Measurements from ENCODE around the gene AIG1.
"Not testable (repeated sequence)": the region's sequence is repeated elsewhere in the genome, so short reads cannot be mapped to it uniquely, and the experiment has no call there.

The AIG1 gene

GRCh38 chr6:143336446-143337152 is 275.9 kb downstream of the AIG1 start:
- no peak for DNase-seq

- peak; percentile 60 to 73 for DNase-seq
These were observed 276.7 kb downstream of the AIG1 start for GRCh38 chr6:143337201-143337949.

GRCh38 chr6:143339223-143339622 is 278.5 kb downstream of the AIG1 start:
- no peak for DNase-seq

GRCh38 chr6:143345477-143345876 is 284.8 kb downstream of the AIG1 start:
- DNase-seq = not testable (repeated sequence)

GRCh38 chr6:143346004-143346403 is 285.3 kb downstream of the AIG1 start:
- DNase-seq = no peak

GRCh38 chr6:143348531-143348930 is 287.8 kb downstream of the AIG1 start:
- DNase-seq = no peak

GRCh38 chr6:143349530-143349929 is 288.8 kb downstream of the AIG1 start:
- DNase-seq = no peak

GRCh38 chr6:143356101-143356880 is 295.6 kb downstream of the AIG1 start:
- no peak for DNase-seq

- no peak for DNase-seq
These were observed 296.5 kb downstream of the AIG1 start for GRCh38 chr6:143357152-143357551.

GRCh38 chr6:143357561-143358255 is 297.0 kb downstream of the AIG1 start:
- DNase-seq = no peak

- no peak for DNase-seq
These were observed 301.0 kb downstream of the AIG1 start for GRCh38 chr6:143361536-143362191.

GRCh38 chr6:143362192-143362558 is 301.5 kb downstream of the AIG1 start:
- DNase-seq = no peak

GRCh38 chr6:143363299-143363698 is 302.6 kb downstream of the AIG1 start:
- no peak for DNase-seq

GRCh38 chr6:143368426-143368825 is 307.7 kb downstream of the AIG1 start:
- DNase-seq = no peak

- no peak for DNase-seq
These were observed 309.3 kb downstream of the AIG1 start for GRCh38 chr6:143369971-143370370.

GRCh38 chr6:143370812-143371370 is 310.2 kb downstream of the AIG1 start:
- DNase-seq = no peak

GRCh38 chr6:143372199-143372882 is 311.7 kb downstream of the AIG1 start:
- DNase-seq = no peak

- no peak for DNase-seq
These were observed 313.3 kb downstream of the AIG1 start for GRCh38 chr6:143374014-143374413.

GRCh38 chr6:143375022-143375585 is 314.4 kb downstream of the AIG1 start:
- DNase-seq = no peak

- no peak for DNase-seq
These were observed 315.7 kb downstream of the AIG1 start for GRCh38 chr6:143376375-143376774.

GRCh38 chr6:143376861-143377260 is 316.2 kb downstream of the AIG1 start:
- DNase-seq = no peak

All from stimulated activated CD4-positive, alpha-beta T cell treated with anti-CD3 and anti-CD28 coated beads, Interleukin-2, amount 100 ng/mL, for 24 hours (primary cell).